ACC112 (cell line): ENCODE results near the gene OLFM2.
"Not testable (repeated sequence)": the region's sequence is repeated elsewhere in the genome, so short reads cannot be mapped to it uniquely, and the experiment has no call there.

ENCODE experiments used
- H2AFZ ChIP-seq: fragments of 200-600 bp; sonication (generic); one replicate; pipeline ENCODE4 v1.6.0; 2017; ENCODE audit warnings: antibody characterized with exemption, low read length; ENCODE audit not compliant: unreplicated experiment
- H3K27ac ChIP-seq: fragments of 200-600 bp; sonication (generic); 2 replicates; pipeline ENCODE4 v1.5.1; 2014; ENCODE audit warnings: low read depth, mild to moderate bottlenecking, antibody characterized with exemption, low read length, moderate library complexity
- H3K27me3 ChIP-seq: fragments of 200-600 bp; sonication (generic); 2 replicates; pipeline ENCODE4 v1.6.1; 2014; ENCODE audit warnings: mild to moderate bottlenecking, antibody characterized with exemption, low read length, moderate library complexity, mixed read lengths; ENCODE audit not compliant: insufficient read depth
- H3K36me3 ChIP-seq: fragments of 200-600 bp; sonication (generic); 2 replicates; pipeline ENCODE4 v1.6.1; 2016; ENCODE audit warnings: mild to moderate bottlenecking, antibody characterized with exemption, low read length, moderate library complexity, mixed read lengths; ENCODE audit not compliant: insufficient read depth
- H3K4me1 ChIP-seq: fragments of 200-600 bp; sonication (generic); one replicate; pipeline ENCODE4 v1.6.1; 2016; ENCODE audit warnings: low read length, mixed read lengths; ENCODE audit not compliant: insufficient read depth, unreplicated experiment, control insufficient read depth
- H3K4me3 ChIP-seq: fragments of 200-600 bp; sonication (generic); 2 replicates; pipeline ENCODE4 v1.5.1; 2014; ENCODE audit warnings: mild to moderate bottlenecking, low read depth, low read length
- H3K79me2 ChIP-seq: fragments of 200-600 bp; sonication (generic); one replicate; pipeline ENCODE4 v1.6.0; 2016; ENCODE audit warnings: low read length; ENCODE audit not compliant: control insufficient read depth, unreplicated experiment, insufficient read depth

Gene OLFM2

GRCh38 chr19:9922782-9923379 lies 13.4 kb downstream of the OLFM2 start:
- not testable (repeated sequence) for H3K27me3 ChIP-seq, H3K4me3 ChIP-seq, H3K79me2 ChIP-seq, H3K27ac ChIP-seq, H2AFZ ChIP-seq, H3K4me1 ChIP-seq, H3K36me3 ChIP-seq

GRCh38 chr19:9917321-9917720 lies 19.0 kb downstream of the OLFM2 start:
- Histone ChIP-seq H3K79me2 (no peaks in the 10 kb centered on the region), H3K27me3 (peaks cover 15% of the 10 kb centered on the region)

GRCh38 chr19:9916719-9917118 lies 19.6 kb downstream of the OLFM2 start:
- Histone ChIP-seq H3K79me2 (no peaks in the 10 kb centered on the region), H3K4me1 (no peaks in the 10 kb centered on the region), H3K27ac (no peak overlapping the region), H2AFZ (no peak overlapping the region), H3K36me3 (no peaks in the 10 kb centered on the region), H3K4me3 (no peak overlapping the region), H3K27me3 (peaks cover 21% of the 10 kb centered on the region)

More at GRCh38 chr19:9917321-9917720, 19.0 kb downstream of the OLFM2 start:
- H3K36me3 ChIP-seq = no peaks in the 10 kb centered on the region
- no peaks in the 10 kb centered on the region for H3K4me1 ChIP-seq
- H2AFZ ChIP-seq = no peak overlapping the region
- no peak overlapping the region for H3K27ac ChIP-seq
- no peak overlapping the region for H3K4me3 ChIP-seq

- no peaks in the 10 kb centered on the region for H3K79me2 ChIP-seq
- H3K27me3 ChIP-seq = peaks cover 36% of the 10 kb centered on the region
- no peaks in the 10 kb centered on the region for H3K36me3 ChIP-seq
- peak overlapping the region; percentile 23 for H2AFZ ChIP-seq
- H3K4me1 ChIP-seq = no peaks in the 10 kb centered on the region
- H3K27ac ChIP-seq = no peak overlapping the region
- H3K4me3 ChIP-seq = peak overlapping the region; percentile 72
Measured at GRCh38 chr19:9914315-9915207, 21.8 kb downstream of the OLFM2 start.

GRCh38 chr19:9914001-9914314 lies 22.4 kb downstream of the OLFM2 start:
- no peak overlapping the region for H2AFZ ChIP-seq
- H3K36me3 ChIP-seq = no peaks in the 10 kb centered on the region
- H3K4me1 ChIP-seq = no peaks in the 10 kb centered on the region
- no peak overlapping the region for H3K27ac ChIP-seq
- H3K4me3 ChIP-seq = peak overlapping the region; percentile 72
- no peaks in the 10 kb centered on the region for H3K79me2 ChIP-seq
- peaks cover 36% of the 10 kb centered on the region for H3K27me3 ChIP-seq

- Histone ChIP-seq H3K4me1 (no peaks in the 10 kb centered on the region), H3K79me2 (no peaks in the 10 kb centered on the region), H3K27ac (no peak overlapping the region), H2AFZ (no peak overlapping the region), H3K36me3 (no peaks in the 10 kb centered on the region), H3K27me3 (peaks cover 36% of the 10 kb centered on the region), H3K4me3 (peak overlapping the region; percentile 61)
Measured at GRCh38 chr19:9913237-9914000, 22.9 kb downstream of the OLFM2 start.

- Histone ChIP-seq H3K4me1 (no peaks in the 10 kb centered on the region), H3K79me2 (no peaks in the 10 kb centered on the region), H2AFZ (no peak overlapping the region), H3K36me3 (no peaks in the 10 kb centered on the region), H3K27me3 (peaks cover 36% of the 10 kb centered on the region), H3K4me3 (no peak overlapping the region), H3K27ac (no peak overlapping the region)
Measured at GRCh38 chr19:9912551-9913236, 23.6 kb downstream of the OLFM2 start.

GRCh38 chr19:9911524-9912185 lies 24.7 kb downstream of the OLFM2 start:
- Histone ChIP-seq H3K4me3 (no peak overlapping the region), H3K27ac (no peak overlapping the region), H3K79me2 (no peaks in the 10 kb centered on the region), H3K4me1 (no peaks in the 10 kb centered on the region), H3K36me3 (no peaks in the 10 kb centered on the region), H2AFZ (no peak overlapping the region), H3K27me3 (peaks cover 36% of the 10 kb centered on the region)

GRCh38 chr19:9910625-9911024 lies 25.7 kb downstream of the OLFM2 start:
- Histone ChIP-seq H3K27ac (no peak overlapping the region), H3K79me2 (no peaks in the 10 kb centered on the region), H3K27me3 (peaks cover 36% of the 10 kb centered on the region), H3K36me3 (no peaks in the 10 kb centered on the region), H2AFZ (no peak overlapping the region), H3K4me3 (no peak overlapping the region), H3K4me1 (no peaks in the 10 kb centered on the region)

- H3K27me3 ChIP-seq = peaks cover 35% of the 10 kb centered on the region
- no peaks in the 10 kb centered on the region for H3K36me3 ChIP-seq
- no peaks in the 10 kb centered on the region for H3K4me1 ChIP-seq
- no peak overlapping the region for H2AFZ ChIP-seq
- no peak overlapping the region for H3K27ac ChIP-seq
- no peaks in the 10 kb centered on the region for H3K79me2 ChIP-seq
- no peak overlapping the region for H3K4me3 ChIP-seq
Measured at GRCh38 chr19:9909251-9909650, 27.1 kb downstream of the OLFM2 start.
